ENCODE results near the gene GGT6.
"Not testable (repeated sequence)": the region's sequence is repeated elsewhere in the genome, so short reads cannot be mapped to it uniquely, and the experiment has no call there.

Gene GGT6

GRCh38 chr17:4591529-4591928 is 31.2 kb upstream of the GGT6 start:
- H3K4me3 ChIP-seq (ENCODE audit: low read length), result no peak overlapping the region
- no peak for TF ChIP-seq CTCF (IDR thresholded peaks at IDR 0.05; ENCODE audit: insufficient read depth, low read depth, low read length, missing control alignments)
- peak; percentile 34 for DNase-seq (ENCODE audit: low read depth)

- no peak overlapping the region for H3K4me3 ChIP-seq (ENCODE audit: low read length)
- TF ChIP-seq CTCF (IDR thresholded peaks at IDR 0.05; ENCODE audit: insufficient read depth, low read depth, low read length, missing control alignments), result no peak
- no peak for DNase-seq (ENCODE audit: low read depth)
Observed at GRCh38 chr17:4590981-4591453, 30.6 kb upstream of the GGT6 start.

- not testable (repeated sequence) for H3K4me3 ChIP-seq (ENCODE audit: low read length); DNase-seq (ENCODE audit: low read depth)
Observed at GRCh38 chr17:4590042-4590441, 29.7 kb upstream of the GGT6 start.

- TF ChIP-seq CTCF (IDR thresholded peaks at IDR 0.05; ENCODE audit: insufficient read depth, low read depth, low read length, missing control alignments), result no peak
- DNase-seq (ENCODE audit: low read depth), result no peak
- no peak overlapping the region for H3K4me3 ChIP-seq (ENCODE audit: low read length)
Observed at GRCh38 chr17:4588898-4589625, 28.7 kb upstream of the GGT6 start.

GRCh38 chr17:4588391-4588790 is 28.0 kb upstream of the GGT6 start:
- DNase-seq (ENCODE audit: low read depth), result no peak
- TF ChIP-seq CTCF (IDR thresholded peaks at IDR 0.05; ENCODE audit: insufficient read depth, low read depth, low read length, missing control alignments), result no peak
- no peak overlapping the region for H3K4me3 ChIP-seq (ENCODE audit: low read length)

- no peak for TF ChIP-seq CTCF (IDR thresholded peaks at IDR 0.05; ENCODE audit: insufficient read depth, low read depth, low read length, missing control alignments)
- H3K4me3 ChIP-seq (ENCODE audit: low read length), result no peak overlapping the region
- no peak for DNase-seq (ENCODE audit: low read depth)
Observed at GRCh38 chr17:4587803-4588202, 27.4 kb upstream of the GGT6 start.

- DNase-seq (ENCODE audit: low read depth), result no peak
- no peak overlapping the region for H3K4me3 ChIP-seq (ENCODE audit: low read length)
- no peak for TF ChIP-seq CTCF (IDR thresholded peaks at IDR 0.05; ENCODE audit: insufficient read depth, low read depth, low read length, missing control alignments)
Observed at GRCh38 chr17:4587195-4587594, 26.8 kb upstream of the GGT6 start.

Measured in epithelial cell of esophagus (primary cell).